Measurements from ENCODE around the gene GIGYF1.
"Not testable (repeated sequence)": the region's sequence is repeated elsewhere in the genome, so short reads cannot be mapped to it uniquely, and the experiment has no call there.

The GIGYF1 gene

DNA sequence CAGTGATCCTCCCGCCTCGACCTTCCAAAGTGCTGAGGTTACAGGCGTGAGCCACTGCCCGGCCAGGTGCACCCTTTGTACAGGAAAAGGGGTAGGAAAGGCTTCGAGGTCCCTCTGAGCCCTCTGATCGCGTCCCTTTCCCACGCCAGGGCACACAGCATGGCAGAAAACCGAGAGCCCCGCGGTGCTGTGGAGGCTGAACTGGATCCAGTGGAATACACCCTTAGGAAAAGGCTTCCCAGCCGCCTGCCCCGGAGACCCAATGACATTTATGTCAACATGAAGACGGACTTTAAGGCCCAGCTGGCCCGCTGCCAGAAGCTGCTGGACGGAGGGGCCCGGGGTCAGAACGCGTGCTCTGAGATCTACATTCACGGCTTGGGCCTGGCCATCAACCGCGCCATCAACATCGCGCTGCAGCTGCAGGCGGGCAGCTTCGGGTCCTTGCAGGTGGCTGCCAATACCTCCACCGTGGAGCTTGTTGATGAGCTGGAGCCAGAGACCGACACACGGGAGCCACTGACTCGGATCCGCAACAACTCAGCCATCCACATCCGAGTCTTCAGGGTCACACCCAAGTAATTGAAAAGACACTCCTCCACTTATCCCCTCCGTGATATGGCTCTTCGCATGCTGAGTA is 12.7 kb upstream of the GIGYF1 start:
- peak in 1 of 6 experiments; percentile 2 for DNase-seq

DNA sequence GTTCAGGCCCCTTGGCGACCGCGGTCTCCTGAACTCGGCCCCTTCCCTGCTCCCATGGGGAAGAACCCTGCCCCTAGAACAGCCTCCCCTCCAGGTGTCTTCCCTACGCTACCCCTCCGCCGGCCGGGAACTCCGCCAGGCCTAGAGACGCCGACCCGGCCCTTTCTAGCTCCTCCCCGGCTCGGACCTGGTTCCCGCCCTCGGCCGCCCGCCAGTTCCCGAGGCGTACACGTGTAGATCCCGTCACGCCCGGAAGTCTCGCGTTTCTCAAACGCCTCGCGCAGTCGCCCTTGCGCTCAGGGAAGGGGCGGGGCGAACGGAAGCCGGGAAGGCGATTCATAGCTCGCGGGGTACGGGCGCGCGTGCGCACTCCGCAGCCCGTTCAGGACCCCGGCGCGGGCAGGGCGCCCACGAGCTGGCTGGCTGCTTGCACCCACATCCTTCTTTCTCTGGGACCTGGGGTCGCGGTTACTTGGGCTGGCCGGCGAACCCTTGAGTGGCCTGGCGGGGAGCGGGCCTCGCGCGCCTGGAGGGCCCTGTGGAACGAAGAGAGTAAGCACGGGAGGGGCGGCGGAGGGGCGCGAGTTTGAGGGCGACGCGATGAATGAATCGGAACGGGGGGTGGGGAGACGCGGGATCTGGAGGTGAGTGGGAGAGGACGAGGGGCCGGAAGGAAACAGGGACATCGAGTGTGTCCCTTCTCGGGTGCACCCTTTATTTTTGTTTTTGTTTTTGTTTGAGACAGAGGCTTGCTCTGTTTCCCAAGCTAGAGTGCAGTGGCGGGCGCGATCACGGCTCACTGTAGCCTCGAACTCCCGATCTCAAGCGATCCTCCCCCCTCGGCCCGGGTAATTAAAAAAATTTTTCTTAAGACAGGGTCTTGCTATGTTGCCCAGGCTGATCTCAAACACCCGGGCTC is 12.0 kb upstream of the GIGYF1 start, which contains the start of gene POP7:
Gene POP7, plus strand, starts transcription at position 369 of the 919 bp plus-strand sequence. CDS start 710 bp downstream, outside the sequence.
- DNase-seq = peak; percentile 95 to 97 (median 97)

DNA sequence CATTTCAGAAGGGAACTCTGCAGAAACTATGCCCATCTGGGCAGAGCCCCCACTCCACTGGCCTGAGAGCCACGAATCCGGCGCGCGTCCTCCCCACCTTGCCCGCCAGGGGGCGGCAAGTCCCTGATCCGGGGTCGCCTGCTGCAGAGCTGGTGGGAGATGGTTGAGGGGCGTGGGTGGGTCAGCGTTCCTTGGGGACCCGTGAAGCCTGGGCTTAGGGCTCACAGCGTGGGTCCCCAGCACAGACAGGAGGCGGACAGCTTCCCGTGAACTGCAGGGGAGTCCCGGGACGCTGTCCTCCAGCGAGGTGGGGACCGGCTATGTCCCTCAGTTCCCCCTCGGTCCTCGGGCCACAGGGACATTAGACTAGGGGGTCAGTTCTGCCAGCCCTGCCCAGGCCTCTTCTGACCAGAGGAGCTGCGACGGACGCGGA is 11.3 kb upstream of the GIGYF1 start:
- peak; percentile 35 to 78 (median 67) for DNase-seq

DNA sequence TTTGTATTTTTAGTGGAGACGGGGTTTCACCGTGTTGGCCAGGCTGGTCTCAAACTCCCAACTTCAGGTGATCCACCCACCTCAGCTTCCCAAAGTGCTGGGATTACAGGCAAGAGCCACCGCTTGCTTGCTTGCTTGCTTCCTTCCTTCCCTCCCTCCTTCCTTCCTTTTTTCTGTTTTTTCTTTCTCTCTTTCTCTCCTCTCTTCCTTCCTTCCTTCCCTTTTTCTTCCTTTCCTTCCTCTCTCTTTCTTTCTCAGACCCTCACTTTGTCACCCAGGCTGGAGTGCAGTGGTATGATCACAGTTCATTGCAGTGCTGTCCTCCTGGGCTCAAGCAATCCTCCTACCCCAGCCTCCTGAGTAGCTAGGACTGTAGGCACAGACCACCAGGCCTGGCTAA is 7.0 kb upstream of the GIGYF1 start:
- not testable (repeated sequence) for DNase-seq

DNA sequence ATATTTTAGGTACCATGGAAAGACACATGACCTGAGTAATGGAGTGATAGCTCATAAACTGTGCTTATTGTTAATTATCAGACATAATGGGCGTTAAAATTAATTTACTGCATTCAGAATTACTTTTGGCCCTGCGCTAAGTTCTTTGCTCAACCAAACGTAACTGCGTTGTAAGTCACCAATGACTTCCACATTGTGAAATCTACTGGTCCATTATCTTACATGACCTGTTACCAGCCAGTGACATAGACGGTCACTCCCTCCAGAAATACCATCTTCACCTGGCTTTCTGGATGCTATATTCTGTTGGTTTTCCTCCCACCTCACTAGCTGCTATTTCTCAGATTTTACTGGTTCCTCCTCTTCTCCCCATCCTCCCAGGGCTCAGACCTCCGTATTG is 5.0 kb upstream of the GIGYF1 start:
- DNase-seq = no peak

DNA sequence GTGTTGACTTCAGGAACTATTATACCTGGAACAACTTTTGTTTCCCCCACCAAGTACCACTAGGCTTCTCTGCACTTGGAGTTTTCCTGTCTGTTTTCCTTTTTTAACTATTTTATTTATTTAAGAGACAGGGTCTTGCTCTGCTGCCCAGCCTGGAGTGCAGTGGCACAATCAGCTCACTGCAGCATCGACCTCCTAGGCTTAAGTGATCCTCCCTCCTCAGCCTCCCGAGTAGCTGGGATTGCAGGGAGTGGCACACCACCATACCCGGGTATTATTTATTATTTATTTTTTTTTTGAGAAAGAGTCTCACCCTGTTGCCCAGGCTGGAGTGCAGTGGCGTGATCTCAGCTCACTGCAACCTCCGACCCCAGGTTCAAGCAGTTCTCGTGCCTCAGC is 2.1 kb upstream of the GIGYF1 start:
- DNase-seq = no peak

DNA sequence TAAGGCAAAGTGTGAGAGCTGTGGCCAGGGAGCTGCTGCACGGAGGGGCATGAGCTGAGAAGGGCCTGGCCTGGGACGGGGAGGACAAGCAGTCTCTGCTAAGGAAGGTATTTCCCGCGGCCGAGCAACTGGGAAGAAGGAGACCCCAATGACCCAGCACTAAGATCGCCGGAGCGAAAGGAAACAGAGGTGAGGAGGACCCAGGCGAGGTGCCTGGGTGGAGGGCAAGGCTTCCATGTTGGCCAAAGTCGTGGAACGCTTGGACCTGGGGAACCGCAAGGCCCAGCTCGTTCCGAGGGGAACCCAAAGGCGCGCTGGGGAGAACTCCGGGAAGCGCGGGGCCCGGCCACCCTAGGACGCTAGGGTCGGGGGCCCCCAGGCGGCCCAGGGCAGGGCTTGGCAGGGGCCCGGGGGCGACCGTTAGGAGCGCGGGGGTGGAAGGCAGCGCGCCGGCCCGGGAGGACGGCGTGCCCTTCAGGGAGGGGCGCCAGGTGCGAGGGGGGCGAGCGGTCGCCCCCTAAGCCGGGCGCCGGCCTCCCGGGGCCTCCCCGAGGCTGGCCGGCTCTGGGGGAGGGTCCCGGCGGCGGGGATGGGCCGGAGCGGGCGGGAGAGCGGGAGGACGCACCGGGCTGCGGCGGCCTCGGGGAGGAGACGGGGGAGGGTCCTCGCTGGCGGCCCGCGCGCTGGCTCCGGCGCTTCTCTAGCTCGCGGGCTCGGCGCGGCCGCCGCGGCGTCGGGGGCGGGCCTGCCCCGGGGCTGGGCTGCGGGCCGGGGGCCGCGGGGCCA is 545 bp downstream of the GIGYF1 start:
- no peak for DNase-seq

DNA sequence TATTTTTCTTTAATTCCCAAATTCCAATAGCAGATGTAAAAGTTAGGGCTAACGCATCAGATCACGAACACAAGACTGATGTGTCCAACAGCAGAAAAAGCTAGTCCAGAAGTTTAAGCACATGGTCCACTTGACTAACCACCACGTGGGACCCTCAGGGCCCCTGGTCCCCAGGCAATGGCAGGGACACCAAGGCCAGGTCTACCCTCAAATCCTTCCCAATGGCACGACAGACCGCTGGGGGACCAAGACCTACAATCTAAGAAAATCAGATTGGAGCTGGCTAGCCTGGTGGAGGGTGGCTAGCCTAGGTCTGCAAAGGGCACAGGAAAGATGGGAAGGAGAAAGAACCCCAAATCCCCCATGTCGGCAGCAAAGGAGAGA is 1.5 kb downstream of the GIGYF1 start:
- DNase-seq = no peak

DNA sequence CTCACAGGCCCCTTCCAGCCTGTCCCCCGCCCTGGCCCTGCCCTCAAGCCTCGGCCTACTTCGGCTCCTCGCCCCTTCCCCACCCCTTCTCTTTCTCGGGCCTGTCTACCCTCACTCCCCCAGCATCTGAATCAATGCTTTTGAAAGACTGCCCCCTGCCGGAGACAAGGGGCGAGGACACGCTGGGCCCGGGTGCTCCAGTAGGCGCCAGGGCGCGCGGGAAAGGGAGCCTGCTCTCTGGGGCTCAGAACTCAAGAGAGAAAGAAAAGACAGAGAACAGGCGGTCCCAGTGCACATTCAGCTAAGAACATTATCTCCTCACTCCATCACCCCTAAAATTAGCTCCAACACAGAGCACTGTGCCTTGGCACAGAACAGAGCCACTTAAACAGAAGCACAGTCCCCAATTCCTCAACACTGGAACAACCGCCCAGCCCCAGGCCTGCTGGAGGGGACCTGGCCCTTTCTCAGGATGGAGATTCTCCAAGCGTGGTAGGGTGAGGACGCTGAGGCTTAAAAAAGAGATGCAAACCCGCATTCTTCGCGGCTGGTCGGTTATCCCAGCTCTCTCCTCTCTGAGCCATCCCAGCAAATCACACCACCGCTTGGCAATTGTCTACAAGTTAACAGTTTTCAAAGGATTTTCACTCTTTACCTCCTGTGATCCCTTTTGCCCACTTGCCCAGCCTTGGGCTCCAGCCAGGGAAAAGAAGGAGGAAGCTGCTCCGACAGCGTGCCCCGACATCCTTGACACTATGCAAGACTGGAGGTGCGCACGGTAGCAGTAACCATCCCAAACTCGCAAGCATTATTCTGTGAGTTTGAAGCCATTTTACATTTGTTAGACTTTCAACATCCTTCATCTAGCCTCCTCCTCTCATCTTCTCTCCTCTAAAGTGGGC is 2.1 kb downstream of the GIGYF1 start:
- peak; percentile 56 to 84 (median 76) for DNase-seq

DNA sequence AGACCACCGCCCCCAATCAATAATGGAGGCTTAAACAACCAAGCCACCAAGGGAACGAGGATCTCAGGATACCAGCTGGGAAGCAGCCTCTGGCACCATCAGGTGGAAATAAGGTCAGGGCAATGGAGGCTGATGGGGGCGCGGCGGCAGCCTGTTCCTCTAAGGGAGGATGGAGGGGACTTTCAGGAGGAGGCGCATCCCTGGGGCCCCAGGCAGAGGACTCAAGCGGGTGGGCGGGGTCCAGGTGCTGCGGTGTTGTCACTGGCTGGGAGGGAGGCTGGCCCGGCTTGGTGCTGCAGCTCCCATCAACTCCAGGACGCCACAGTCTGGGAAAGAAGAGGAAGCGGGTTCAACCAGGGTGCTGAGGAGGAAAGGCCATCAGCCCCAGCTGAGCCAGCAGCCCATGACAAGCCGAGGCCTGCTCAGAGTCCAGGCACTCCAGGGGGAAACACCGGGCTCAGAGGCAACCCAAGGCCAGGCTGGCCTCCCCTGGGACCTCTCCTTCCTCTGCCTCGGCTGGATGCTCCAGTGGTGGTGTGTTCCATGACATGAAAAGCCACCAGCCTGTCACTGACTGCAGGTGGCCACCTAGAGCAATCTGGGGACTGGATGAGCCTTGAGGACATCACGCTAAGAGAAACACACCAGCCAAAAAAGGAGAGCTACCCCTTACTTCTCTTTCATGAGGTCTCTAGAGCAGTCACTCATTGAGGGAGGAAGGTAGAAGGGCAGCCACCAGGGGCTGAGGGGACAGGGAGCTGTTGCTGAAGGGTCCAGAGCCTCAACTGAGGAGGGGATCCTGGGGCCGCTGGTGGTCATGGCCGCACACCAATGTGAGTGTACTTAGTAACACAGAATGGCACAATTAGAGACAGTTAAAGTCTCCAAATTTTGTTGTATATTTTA is 4.6 kb downstream of the GIGYF1 start:
- DNase-seq = no peak

DNA sequence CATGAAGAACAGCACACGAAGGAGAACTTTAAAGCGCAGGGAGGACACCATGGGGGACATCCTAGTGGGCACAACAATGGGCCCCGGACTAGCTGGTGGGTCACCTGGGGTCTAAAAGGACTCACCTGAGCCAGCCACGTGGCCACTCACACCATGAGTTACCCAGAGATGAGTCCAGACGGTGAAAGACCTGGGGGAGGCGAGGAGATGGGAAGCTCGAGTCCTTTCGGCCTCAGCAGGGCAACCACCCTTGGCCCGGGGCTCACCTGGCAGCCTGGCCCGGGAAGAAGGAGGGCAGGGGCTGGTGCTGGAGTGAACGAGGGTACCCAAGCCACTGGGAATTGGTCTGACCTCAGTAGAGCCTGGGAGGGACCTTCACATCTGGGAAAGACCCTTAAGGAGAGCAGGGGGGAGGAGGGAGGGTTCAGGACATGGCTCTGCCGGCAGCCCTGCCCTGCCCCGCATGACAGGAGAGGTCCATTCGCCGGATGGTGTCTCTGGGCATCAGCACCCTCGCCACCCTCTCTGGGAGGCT is 5.7 kb downstream of the GIGYF1 start:
- no peak for DNase-seq

DNA sequence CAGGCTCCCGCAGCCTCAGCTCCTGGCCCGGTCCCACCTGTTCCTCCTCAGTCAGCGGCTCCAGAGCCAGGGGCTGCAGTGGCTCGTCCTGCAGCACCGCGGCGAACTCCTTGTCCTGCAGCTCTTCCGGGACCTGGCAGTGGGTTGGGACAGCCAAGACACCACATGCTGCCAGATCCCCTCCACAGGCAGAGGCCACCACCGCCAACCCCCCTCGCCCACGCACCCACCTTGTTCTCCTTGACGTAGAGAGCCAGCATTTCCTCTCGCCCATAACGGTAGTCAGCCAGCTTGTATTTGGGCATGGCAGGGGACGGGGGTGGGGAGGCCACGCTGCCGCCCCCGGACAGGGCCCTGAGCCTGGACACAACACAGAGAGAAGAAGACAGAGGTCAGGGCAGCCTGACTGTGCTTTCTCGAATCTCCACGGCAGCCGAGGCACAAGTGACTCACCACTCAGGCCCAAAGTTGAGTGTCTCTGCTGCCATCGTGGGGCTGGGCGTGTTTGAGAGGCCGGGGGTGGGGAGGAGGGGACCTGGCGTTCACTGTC is 6.2 kb downstream of the GIGYF1 start:
- DNase-seq = no peak

DNA sequence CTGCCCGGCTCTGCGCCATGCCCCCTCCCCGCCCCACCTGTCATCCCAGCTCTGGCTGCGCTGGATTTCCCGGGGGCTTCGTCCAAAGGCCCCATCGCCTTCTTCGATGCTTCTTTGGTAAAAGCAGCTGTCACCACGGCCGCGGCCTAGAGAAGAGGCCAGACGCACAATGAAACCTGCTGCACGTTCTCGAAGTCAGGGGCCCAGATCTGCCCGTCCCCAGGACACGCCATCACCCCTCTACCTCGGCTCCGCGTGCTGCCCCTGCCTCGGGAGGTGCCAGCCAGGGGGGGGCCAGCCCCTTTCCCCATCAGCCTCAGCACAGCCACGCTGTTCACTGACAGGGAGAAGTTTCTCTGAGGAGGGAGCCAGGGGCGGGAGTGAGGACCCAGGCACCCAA is 6.8 kb downstream of the GIGYF1 start:
- DNase-seq = no peak

DNA sequence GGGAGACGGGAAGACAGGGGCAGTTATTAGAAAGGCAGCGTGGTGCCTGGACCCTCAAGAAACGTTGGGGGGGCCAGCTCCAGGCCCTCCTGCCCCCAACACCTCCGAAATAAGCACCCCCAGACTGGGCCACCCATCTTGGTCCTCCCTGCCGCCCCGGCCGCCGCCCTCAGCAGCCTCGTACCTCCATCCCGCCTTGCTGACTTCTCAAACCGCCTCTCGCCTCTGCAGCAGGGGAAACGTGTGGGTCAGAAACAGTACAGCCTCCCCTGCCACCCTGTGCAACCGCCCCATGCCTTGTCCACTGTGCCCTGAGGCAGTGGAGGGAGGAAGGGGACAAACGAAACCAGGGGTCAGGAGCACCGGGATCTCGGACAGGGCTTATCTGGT is 7.2 kb downstream of the GIGYF1 start:
- DNase-seq = no peak

DNA sequence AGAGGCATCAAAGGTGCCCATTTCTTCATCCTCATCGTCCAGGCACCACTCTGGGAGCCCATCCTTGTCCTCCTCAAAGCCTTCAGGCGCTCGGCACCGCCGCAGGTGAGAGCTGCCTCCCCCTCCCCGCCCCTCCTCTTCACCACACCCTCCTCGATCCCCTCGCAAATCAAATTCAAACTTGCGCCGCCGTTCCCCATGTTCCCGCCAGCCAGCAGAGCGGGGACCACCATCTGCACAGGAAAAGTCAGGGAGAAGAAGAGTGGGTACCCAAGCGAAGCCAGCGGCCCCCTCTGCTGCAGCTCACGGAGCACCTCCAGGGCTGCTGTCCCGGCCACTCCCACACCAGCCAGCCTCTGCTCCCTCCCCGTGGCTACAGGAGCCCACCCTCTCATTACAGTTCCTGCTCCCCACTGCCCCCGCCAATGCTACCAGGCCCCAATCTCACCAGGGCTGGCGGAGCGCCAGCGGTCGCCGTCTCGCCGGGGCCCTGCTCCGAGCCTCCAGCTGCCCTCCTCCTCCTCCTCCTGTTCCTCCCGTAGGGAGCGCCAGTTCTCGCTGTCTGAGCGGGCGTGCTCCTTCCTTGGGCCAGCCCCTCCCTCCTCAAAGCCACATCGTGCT is 7.7 kb downstream of the GIGYF1 start:
- DNase-seq = no peak

DNA sequence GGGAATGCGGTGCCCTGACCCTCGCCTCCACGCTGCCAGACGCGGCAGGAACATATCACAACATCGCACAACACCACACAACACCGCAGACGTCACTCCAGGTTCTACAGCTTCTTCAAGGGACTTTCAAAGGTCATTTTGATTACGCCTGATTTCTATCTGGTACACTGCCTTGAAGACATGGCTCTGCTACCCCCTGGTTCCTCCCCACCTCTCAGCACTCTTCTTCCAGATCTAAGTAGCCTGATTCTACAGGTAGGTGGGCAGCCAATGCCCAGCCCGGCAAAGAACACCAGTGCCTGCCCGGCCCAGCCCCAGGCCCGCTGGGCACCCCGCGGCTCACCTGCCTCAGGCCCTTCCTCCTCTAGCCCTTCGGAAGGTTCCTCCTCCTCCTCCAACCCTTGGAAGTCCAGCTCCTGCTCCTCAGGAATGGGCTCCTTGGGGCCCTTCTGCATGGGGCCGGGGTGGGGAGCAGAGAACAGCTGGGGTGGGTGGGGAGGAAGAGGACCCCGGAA is 8.4 kb downstream of the GIGYF1 start:
- no peak for DNase-seq

DNA sequence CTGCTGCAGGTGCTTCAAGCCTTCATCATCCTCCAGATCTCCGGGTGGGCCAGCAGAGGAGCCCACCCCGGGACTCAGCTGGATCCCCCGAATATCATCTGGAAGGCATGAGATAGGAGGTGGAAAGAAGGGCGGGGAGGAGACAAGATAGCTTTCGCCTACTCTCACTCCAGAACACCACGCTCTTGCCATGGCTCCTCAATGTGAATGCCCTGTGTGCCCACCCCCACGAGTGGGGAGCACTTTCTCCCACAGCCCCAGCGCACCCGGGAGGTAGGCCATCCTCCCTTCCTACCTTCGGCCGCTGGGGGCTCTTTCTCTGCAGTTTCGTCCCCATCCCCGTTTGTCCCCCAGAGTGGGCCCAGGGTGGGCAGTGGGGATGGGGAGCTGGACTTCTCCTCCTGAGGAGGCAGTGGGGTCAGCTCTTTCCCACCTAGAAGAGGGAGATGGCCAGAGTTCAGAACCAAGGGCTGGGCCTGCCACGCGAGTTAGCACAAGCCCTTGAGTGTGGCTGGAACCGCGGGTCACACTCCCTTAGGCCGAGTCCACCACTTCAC is 8.9 kb downstream of the GIGYF1 start:
- no peak for DNase-seq

DNA sequence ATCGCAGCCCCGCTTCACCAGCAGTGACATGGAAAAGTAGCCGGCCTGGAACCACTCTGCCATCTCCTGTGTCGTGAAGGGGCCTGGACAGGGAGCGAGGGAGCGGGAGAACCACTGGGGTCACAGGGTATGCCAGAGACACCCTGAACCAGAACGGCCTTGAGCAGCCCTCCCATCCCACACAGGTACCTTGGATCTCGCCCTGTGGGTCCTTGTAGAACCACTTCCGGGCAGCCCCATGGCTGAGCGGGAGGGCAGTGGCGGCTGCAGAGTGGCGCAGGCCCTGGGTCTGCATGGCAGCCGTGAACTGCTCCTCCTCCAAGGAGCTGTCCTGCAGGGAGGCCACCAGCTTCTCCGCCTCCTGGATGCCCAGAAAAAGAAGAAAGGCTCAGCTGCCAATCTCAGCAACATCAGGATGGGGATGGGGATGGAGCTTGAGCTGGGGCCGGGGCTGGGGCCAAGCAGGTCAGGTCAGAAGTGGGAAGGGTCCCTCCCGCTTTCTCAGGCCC is 9.5 kb downstream of the GIGYF1 start:
- DNase-seq = no peak

Data from stimulated activated naive CD4-positive, alpha-beta T cell (primary cell).